Stomach (tissue), 9 donors: ENCODE results near the gene GCN1. TPM values are rescaled to one million over a fixed set of nuclear protein-coding genes. Genes with fewer than 3 reads are reported as not detected.

Experiments
- DNase-seq, 2 donors: peaks; one replicate each; pipeline versions ENCODE4 v3.0.0 to v3.0.0-alpha.2; 2013 to 2019
- H3K27ac ChIP-seq, 5 donors: fragments of 200-600 bp in 4 of 5; sonication (generic) in 4 of 5; one replicate each; pipeline ENCODE4 v1.5.1; 2013 to 2019; ENCODE audit warnings: mild to moderate bottlenecking in 1 of 5, moderate library complexity in 1 of 5
- H3K27me3 ChIP-seq, 3 donors: fragments of 200-600 bp; sonication (generic); one replicate each; pipeline ENCODE4 v1.5.1; 2017 to 2019; ENCODE audit warnings: mixed run types in 1 of 3
- H3K36me3 ChIP-seq, 4 donors: fragments of 200-600 bp; sonication (generic); 1 replicate in 3 of 4; 2 replicates in 1 of 4; pipeline ENCODE4 v1.5.1; 2016 to 2019
- H3K4me1 ChIP-seq, 4 donors: fragments of 200-600 bp; sonication (generic); one replicate each; pipeline ENCODE4 v1.5.1; 2016 to 2019
- H3K4me3 ChIP-seq, 4 donors: fragments of 200-600 bp; sonication (generic) in 3 of 4; one replicate each; pipeline ENCODE4 v1.5.1; 2016 to 2019; ENCODE audit warnings: mild to moderate bottlenecking in 1 of 4
- H3K9me3 ChIP-seq, 4 donors: fragments of 200-600 bp; sonication (generic); one replicate each; pipeline ENCODE4 v1.5.1; 2016 to 2019
- EP300 ChIP-seq: sonication (generic); formaldehyde crosslinking; IDR thresholded peaks from one replicate; pipeline ENCODE4 v1.6.1; 2017; ENCODE audit warnings: antibody characterized with exemption
- POLR2A ChIP-seq, 4 donors: fragments of 450-650 bp; IDR thresholded peaks; one replicate each; pipeline ENCODE4 v1.6.1; 2016; ENCODE audit warnings: antibody characterized with exemption in 4 of 4, control low read depth in 2 of 4, mild to moderate bottlenecking in 1 of 4, moderate library complexity in 1 of 4
- POLR2AphosphoS5 ChIP-seq, 3 donors: sonication (generic); formaldehyde crosslinking; IDR thresholded peaks; one replicate each; pipeline ENCODE4 v1.6.1; 2016; ENCODE audit warnings: antibody characterized with exemption in 3 of 3
- WGBS, 5 donors: extraction: QIAGEN DNeasy Blood & Tissue Kit in 3 of 5; methylation state at CpG; one replicate each; pipeline versions ENCODE4 v1.1.5 to v1.1.7; 2013 to 2018; 5-methylcytosine and 5-hydroxymethylcytosine counted together
- intact Hi-C: fragments of 100-400 bp; cut with DNase I; formaldehyde crosslinking; loops from one replicate; pipeline ENCODE4 v1.15.1; 2023; ENCODE audit warnings: low total_unique reads
- polyA plus RNA-seq, 3 donors: library from polyadenylated mRNA; stranded (reverse); fragments of 200-250 nt; gene quantifications; one replicate each; pipeline ENCODE4 v1.2.3, GENCODE V29; 2013
- total RNA-seq, 5 donors: library from RNA; depleted of rRNA; stranded (reverse); fragments of >200 nt; gene quantifications; one replicate each; pipeline versions ENCODE4 v1.1.0 to v1.2.3, GENCODE V29; 2014 to 2016
- TF ChIP-seq, protein P1 (sequence below), 7 experiments: fragments of 450-650 bp in 4 of 7; fragments of 200-600 bp in 3 of 7; sonication (generic) in 3 of 7; IDR thresholded peaks; one replicate each; pipeline ENCODE4 v1.5.1; 2016 to 2019; ENCODE audit warnings: antibody characterized with exemption in 7 of 7, control low read depth in 2 of 7, mild to moderate bottlenecking in 1 of 7
- donor health status: healthy with polysubstance abuse.
- donor health status: Bipolar disorder and iron deficiency.
- donor health status: healthy.

The GCN1 gene
- total and polyA plus RNA-seq, 8 donors = 8.7 to 226 (median 98.1) TPM

DNA sequence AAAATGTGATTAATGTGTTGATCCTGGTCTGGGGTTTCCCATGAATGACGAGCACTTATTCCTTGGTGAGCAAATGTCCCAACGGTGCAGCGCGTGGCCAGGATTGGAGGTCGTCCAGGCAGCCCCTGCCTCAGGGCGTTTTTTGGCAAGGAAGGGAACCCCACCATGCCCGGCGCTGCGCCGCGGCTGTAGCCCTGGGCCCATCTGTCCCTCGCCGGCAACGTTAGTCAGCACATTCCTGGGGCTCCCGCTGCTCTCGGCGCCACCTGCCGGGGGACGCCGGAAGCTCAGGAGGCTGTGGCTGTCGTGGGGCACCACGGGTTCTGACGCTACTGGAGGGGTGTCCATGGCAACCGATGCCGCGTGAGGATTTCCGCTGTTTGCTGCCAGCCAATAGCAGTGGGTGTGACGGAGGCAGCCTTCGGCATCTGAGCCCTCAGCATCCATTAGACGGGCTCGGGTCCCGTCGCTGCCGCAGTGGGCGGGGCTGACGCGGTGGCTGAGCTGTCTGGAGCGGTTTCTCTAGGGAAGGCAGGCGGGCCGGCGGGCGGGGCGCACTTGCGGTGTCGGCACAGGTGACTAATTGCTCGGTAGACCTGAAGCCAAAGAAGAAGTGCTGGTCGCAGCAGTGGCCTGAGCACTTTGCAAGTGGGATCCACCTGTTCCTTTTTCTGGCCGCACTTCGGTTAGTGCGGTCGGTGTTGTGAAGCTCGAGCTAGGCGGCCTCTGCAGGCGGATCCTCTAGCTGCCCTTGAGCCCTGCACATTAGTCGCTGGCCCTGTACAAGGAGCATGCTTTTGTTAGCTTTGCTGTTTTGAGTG lies 107.5 kb downstream of the GCN1 start:
- Histone ChIP-seq H3K4me3 (peak overlapping the region; percentile 35 to 46 (median 43)), H3K36me3 (peaks cover 0 to 23% (median 10%) of the 10 kb centered on the region in 4 donors), H3K27ac (peak overlapping the region; percentile 67 to 87 (median 80)), H3K4me1 (peaks cover 8 to 19% (median 17%) of the 10 kb centered on the region in 4 donors), H3K9me3 (no peaks in the 10 kb centered on the region), H3K27me3 (no peaks in the 10 kb centered on the region)
- DNase-seq = peak; percentile 99 to 100
- 0 to 1% (median 0%) methylated on average over 24 to 55 of the region's 55 CpGs for WGBS, 5 donors
- peak; percentile 41 for TF ChIP-seq EP300
- TF ChIP-seq POLR2AphosphoS5 (IDR thresholded peaks at IDR 0.05) = peak; percentile 79 to 96 (median 95)
- TF ChIP-seq, protein P1, sequence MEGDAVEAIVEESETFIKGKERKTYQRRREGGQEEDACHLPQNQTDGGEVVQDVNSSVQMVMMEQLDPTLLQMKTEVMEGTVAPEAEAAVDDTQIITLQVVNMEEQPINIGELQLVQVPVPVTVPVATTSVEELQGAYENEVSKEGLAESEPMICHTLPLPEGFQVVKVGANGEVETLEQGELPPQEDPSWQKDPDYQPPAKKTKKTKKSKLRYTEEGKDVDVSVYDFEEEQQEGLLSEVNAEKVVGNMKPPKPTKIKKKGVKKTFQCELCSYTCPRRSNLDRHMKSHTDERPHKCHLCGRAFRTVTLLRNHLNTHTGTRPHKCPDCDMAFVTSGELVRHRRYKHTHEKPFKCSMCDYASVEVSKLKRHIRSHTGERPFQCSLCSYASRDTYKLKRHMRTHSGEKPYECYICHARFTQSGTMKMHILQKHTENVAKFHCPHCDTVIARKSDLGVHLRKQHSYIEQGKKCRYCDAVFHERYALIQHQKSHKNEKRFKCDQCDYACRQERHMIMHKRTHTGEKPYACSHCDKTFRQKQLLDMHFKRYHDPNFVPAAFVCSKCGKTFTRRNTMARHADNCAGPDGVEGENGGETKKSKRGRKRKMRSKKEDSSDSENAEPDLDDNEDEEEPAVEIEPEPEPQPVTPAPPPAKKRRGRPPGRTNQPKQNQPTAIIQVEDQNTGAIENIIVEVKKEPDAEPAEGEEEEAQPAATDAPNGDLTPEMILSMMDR (IDR thresholded peaks at IDR 0.05) = peak in 6 of 7 experiments; percentile 81 to 99 (median 96)
- TF ChIP-seq POLR2A (IDR thresholded peaks at IDR 0.05) = peak in 1 of 4 donors; percentile 21
- intact Hi-C loops = no loop called here

DNA sequence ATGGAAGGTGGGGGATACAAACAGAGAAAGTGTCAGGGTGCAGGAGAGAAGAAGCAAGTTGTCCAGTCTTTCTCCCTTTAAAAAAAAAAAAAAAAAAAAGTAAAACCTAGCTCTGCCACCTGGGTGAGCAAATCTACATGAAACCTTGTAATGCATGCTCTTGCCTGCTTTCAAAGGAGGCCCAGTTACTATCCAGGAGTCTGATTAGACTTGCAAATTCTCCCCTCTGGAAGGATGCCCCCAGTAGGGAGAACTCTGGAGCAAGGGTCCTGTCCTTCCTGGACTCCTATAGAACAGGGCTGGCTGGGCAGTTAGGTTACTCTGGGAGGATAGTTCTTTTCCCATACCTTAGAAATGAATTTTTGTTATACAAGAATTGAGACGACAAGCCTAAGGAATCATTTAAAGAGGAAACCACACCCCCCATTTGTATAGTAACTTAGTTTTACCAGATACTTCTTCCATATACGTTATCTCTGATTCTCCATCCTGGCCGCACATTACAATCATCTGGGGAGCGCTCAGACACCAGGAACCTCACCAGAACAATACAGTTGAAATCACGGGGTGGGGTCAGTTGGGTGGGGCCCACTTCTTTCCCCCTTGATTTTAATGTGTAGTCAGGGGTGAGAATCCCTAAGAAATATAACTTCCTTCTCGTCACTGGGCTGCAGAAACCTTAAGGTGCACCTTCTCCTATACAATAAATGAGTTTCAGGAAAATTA lies 108.4 kb downstream of the GCN1 start:
- no peak for DNase-seq
- no peak for TF ChIP-seq EP300
- TF ChIP-seq POLR2AphosphoS5 (IDR thresholded peaks at IDR 0.05) = no peak
- TF ChIP-seq, protein P1 (IDR thresholded peaks at IDR 0.05) = no peak
- TF ChIP-seq POLR2A (IDR thresholded peaks at IDR 0.05) = no peak
- H3K4me1 ChIP-seq = peaks cover 8 to 19% (median 17%) of the 10 kb centered on the region in 4 donors
- no peaks in the 10 kb centered on the region for H3K27me3 ChIP-seq
- peak overlapping the region in 4 of 5 donors; percentile 78 to 87 (median 82) for H3K27ac ChIP-seq
- intact Hi-C loops = no loop called here
- H3K36me3 ChIP-seq = peaks cover 0 to 15% (median 4%) of the 10 kb centered on the region in 4 donors
- WGBS, 5 donors = 53 to 66% (median 58%) methylated on average over 6 of the region's 6 CpGs
- H3K9me3 ChIP-seq = no peaks in the 10 kb centered on the region
- no peak overlapping the region for H3K4me3 ChIP-seq

DNA sequence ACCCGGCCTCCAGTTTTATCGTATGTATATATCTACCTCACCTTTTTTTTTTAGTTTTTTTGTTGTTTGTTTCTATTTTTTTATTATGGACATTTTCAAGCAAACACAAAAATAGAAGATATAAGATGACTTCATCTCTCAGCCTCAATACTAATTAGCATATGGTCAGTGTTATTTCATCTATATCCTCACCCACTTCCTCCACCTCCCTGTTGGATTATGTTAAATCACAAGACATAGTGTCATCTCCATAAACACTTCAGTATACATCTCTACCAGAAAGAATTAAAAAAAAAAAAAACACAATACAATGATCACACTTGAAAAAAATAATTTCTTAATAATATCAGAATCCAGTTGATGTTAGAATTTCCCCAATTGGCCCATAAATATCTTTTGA lies 112.9 kb downstream of the GCN1 start:
- intact Hi-C loops = no loop called here

More for the DNA sequence above, 112.9 kb downstream of the GCN1 start:
- WGBS, 5 donors = 89 to 98% (median 94%) methylated on average over 2 of the region's 2 CpGs
- no peak overlapping the region for H3K4me3 ChIP-seq
- TF ChIP-seq EP300 (no peak), POLR2A (IDR thresholded peaks at IDR 0.05) (no peak), POLR2AphosphoS5 (IDR thresholded peaks at IDR 0.05) (no peak)
- TF ChIP-seq, protein P1 (IDR thresholded peaks at IDR 0.05) = no peak
- H3K36me3 ChIP-seq = no peaks in the 10 kb centered on the region
- no peaks in the 10 kb centered on the region for H3K27me3 ChIP-seq
- H3K27ac ChIP-seq = no peak overlapping the region
- no peak for DNase-seq
- peaks cover 0 to 19% (median 4%) of the 10 kb centered on the region in 4 donors for H3K4me1 ChIP-seq
- no peaks in the 10 kb centered on the region for H3K9me3 ChIP-seq
